NB4 (cell line): ENCODE data around the gene CSNK1A1.

ENCODE experiments used
- DNase-seq: peaks from one replicate; pipeline ENCODE4 v3.0.0; 2010; ENCODE audit warnings: low read depth
- H3K4me3 ChIP-seq: one replicate; pipeline ENCODE4 v1.5.1; 2011; ENCODE audit warnings: mild to moderate bottlenecking, low read depth, low read length, moderate library complexity
- MYC ChIP-seq: IDR thresholded peaks from 2 replicates; pipeline ENCODE4 v1.6.1; 2011; ENCODE audit warnings: low read depth, low read length
- POLR2A ChIP-seq: IDR thresholded peaks from 2 replicates; pipeline ENCODE4 v1.6.1; 2011; ENCODE audit warnings: mild to moderate bottlenecking; ENCODE audit not compliant: insufficient read length; ENCODE audit errors: extremely low read depth
- TF ChIP-seq, protein P1 (sequence below): IDR thresholded peaks from 2 replicates; pipeline ENCODE4 v1.6.1; 2011; ENCODE audit warnings: low read depth, low read length
- TF ChIP-seq, protein P2 (sequence below): IDR thresholded peaks from one replicate; pipeline ENCODE4 v1.5.1; 2012; ENCODE audit warnings: low read depth, low read length

CSNK1A1 gene

GRCh38 chr5:149504677-149505076 is 46.6 kb downstream of the CSNK1A1 start:
- H3K4me3 ChIP-seq: no peak overlapping the region
- no peak for DNase-seq
- TF ChIP-seq, protein P1, sequence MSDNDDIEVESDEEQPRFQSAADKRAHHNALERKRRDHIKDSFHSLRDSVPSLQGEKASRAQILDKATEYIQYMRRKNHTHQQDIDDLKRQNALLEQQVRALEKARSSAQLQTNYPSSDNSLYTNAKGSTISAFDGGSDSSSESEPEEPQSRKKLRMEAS: no peak
- no peak for TF ChIP-seq POLR2A
- no peak for TF ChIP-seq MYC
- TF ChIP-seq, protein P2, sequence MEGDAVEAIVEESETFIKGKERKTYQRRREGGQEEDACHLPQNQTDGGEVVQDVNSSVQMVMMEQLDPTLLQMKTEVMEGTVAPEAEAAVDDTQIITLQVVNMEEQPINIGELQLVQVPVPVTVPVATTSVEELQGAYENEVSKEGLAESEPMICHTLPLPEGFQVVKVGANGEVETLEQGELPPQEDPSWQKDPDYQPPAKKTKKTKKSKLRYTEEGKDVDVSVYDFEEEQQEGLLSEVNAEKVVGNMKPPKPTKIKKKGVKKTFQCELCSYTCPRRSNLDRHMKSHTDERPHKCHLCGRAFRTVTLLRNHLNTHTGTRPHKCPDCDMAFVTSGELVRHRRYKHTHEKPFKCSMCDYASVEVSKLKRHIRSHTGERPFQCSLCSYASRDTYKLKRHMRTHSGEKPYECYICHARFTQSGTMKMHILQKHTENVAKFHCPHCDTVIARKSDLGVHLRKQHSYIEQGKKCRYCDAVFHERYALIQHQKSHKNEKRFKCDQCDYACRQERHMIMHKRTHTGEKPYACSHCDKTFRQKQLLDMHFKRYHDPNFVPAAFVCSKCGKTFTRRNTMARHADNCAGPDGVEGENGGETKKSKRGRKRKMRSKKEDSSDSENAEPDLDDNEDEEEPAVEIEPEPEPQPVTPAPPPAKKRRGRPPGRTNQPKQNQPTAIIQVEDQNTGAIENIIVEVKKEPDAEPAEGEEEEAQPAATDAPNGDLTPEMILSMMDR: no peak

DNA sequence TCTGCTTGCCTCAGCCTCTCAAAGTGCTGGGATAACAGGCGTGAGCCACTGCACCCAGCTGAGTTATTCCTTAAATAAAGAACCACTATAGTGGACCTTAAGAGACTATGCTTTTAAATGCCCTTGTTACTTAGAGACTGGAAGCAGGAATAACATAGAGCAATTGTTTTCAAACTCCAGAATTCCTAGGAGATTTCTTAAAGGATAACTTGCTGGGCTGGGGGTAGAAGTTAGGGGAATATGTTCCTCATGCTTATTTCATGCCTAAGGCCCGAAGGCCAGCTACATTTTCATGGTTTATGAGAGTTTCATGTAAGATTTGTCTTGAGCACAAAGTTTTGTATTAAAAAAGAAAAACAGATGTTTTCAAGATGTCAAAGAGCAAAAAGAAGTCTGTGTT is 48.2 kb downstream of the CSNK1A1 start:
- DNase-seq: no peak
- no peak overlapping the region for H3K4me3 ChIP-seq
- TF ChIP-seq, protein P1: no peak
- TF ChIP-seq MYC (no peak), POLR2A (no peak)
- TF ChIP-seq, protein P2: no peak

- DNase-seq: no peak
- no peak overlapping the region for H3K4me3 ChIP-seq
- TF ChIP-seq POLR2A (no peak), MYC (no peak)
- TF ChIP-seq, protein P2: no peak
These were observed 50.2 kb downstream of the CSNK1A1 start for GRCh38 chr5:149500922-149501582.

GRCh38 chr5:149498724-149499336 is 52.4 kb downstream of the CSNK1A1 start:
- DNase-seq: no peak
- H3K4me3 ChIP-seq: no peak overlapping the region
- no peak for TF ChIP-seq MYC
- TF ChIP-seq, protein P2: no peak
- TF ChIP-seq, protein P1: no peak
- TF ChIP-seq POLR2A: no peak

GRCh38 chr5:149497357-149497756 is 53.9 kb downstream of the CSNK1A1 start:
- TF ChIP-seq, protein P1: no peak
- TF ChIP-seq POLR2A: no peak
- no peak for TF ChIP-seq MYC
- TF ChIP-seq, protein P2: no peak

More at GRCh38 chr5:149497357-149497756, 53.9 kb downstream of the CSNK1A1 start:
- DNase-seq: no peak
- H3K4me3 ChIP-seq: no peak overlapping the region
